B cell (primary cell): ENCODE measurements around the gene SYNJ1. TPM values are rescaled to one million over a fixed set of nuclear protein-coding genes. Genes with fewer than 3 reads are reported as not detected.

Experiments
- ATAC-seq: fragments of 200-7000 bp; cut with Tn5 transposase; one replicate; pipeline ENCODE4 v1.10.0; 2021; ENCODE audit warnings: low read depth, mild to moderate bottlenecking, moderate number of reproducible peaks, moderate library complexity
- CTCF ChIA-PET: fragments of 350-600 bp; sonication (Branson Sonifier 250); formaldehyde crosslinking; loops from one replicate; lab custom pipeline; 2021; ENCODE audit warnings: antibody characterized with exemption, inconsistent platforms; lab: Charles Lee
- POLR2A ChIA-PET: fragments of 350-600 bp; sonication (Branson Sonifier 250); formaldehyde crosslinking; loops from one replicate; lab custom pipeline; 2021; ENCODE audit warnings: antibody characterized with exemption; lab: Charles Lee
- DNase-seq: peaks from one replicate; pipeline ENCODE4 v3.0.0; 2013
- H2AFZ ChIP-seq: 2 replicates; pipeline ENCODE4 v1.6.1; 2012; ENCODE audit warnings: mild to moderate bottlenecking, low read depth, low read length; ENCODE audit not compliant: insufficient read depth, poor library complexity, severe bottlenecking
- H3K27ac ChIP-seq, 2 donors: 1 replicate in 1 of 2; 2 replicates in 1 of 2; pipeline ENCODE4 v1.5.1; 2012 to 2013; ENCODE audit warnings: low read length in 2 of 2, mild to moderate bottlenecking in 2 of 2, moderate library complexity in 1 of 2
- H3K27me3 ChIP-seq, 4 experiments: fragments of 200-600 bp in 1 of 4; sonication (generic) in 1 of 4; replicated peaks in 1 of 4; 1 replicate in 2 of 4; 2 replicates in 2 of 4; pipeline versions ENCODE4 v1.6.1 to v1.7.0; 2013 to 2016; ENCODE audit warnings: low read length in 3 of 4, mild to moderate bottlenecking in 2 of 4, mixed read lengths in 1 of 4, moderate library complexity in 1 of 4; ENCODE audit not compliant: insufficient read depth in 4 of 4, control insufficient read depth in 3 of 4; ENCODE audit errors: control extremely low read depth in 1 of 4
- H3K36me3 ChIP-seq, 2 experiments: replicated peaks in 1 of 2; 1 replicate in 1 of 2; 2 replicates in 1 of 2; pipeline versions ENCODE4 v1.6.1 to v1.7.1; 2013; ENCODE audit warnings: low read length in 1 of 2; ENCODE audit not compliant: insufficient read depth in 2 of 2, control insufficient read depth in 1 of 2; ENCODE audit errors: control extremely low read depth in 1 of 2, extremely low read depth in 1 of 2
- H3K4me1 ChIP-seq, 2 donors: fragments of 200-600 bp in 1 of 2; sonication (generic) in 1 of 2; 1 replicate in 1 of 2; 2 replicates in 1 of 2; pipeline versions ENCODE4 v1.5.1 to v1.6.1; 2013 to 2017; ENCODE audit warnings: low read length in 2 of 2; ENCODE audit not compliant: control insufficient read depth in 2 of 2, insufficient read depth in 2 of 2
- H3K4me2 ChIP-seq: replicated peaks from 2 replicates; pipeline ENCODE3; 2012; ENCODE audit warnings: mild to moderate bottlenecking, low read depth, low read length; ENCODE audit not compliant: poor library complexity, severe bottlenecking
- H3K4me3 ChIP-seq, 5 experiments: fragments of 200-600 bp in 1 of 5; sonication (generic) in 1 of 5; 1 replicate in 3 of 5; 2 replicates in 2 of 5; pipeline versions ENCODE4 v1.5.1 to v1.7.0; 2011 to 2016; ENCODE audit warnings: low read length in 4 of 5, mild to moderate bottlenecking in 4 of 5, low read depth in 2 of 5, control low read depth in 1 of 5, moderate library complexity in 1 of 5; ENCODE audit not compliant: insufficient read depth in 1 of 5; ENCODE audit errors: control extremely low read depth in 1 of 5, extremely low read depth in 1 of 5
- H3K79me2 ChIP-seq: fragments of 200-600 bp; sonication (generic); one replicate; pipeline ENCODE4 v1.6.0; 2016; ENCODE audit warnings: low read length; ENCODE audit not compliant: control insufficient read depth, insufficient read depth
- H3K9ac ChIP-seq: fragments of 200-600 bp; sonication (generic); 2 replicates; pipeline ENCODE4 v1.6.1; 2017; ENCODE audit warnings: mild to moderate bottlenecking, low read length, moderate library complexity
- H3K9me3 ChIP-seq, 3 donors: one replicate each; pipeline versions ENCODE4 v1.6.1 to v1.7.1; 2013; ENCODE audit warnings: low read length in 2 of 3; ENCODE audit not compliant: control insufficient read depth in 2 of 3, insufficient read depth in 1 of 3; ENCODE audit errors: control extremely low read depth in 1 of 3
- H4K20me1 ChIP-seq: 2 replicates; pipeline ENCODE4 v1.6.0; 2012; ENCODE audit warnings: mild to moderate bottlenecking, low read length; ENCODE audit not compliant: insufficient read depth, control insufficient read depth, poor library complexity, severe bottlenecking
- H3K27ac Mint-ChIP-seq: one replicate; pipeline ENCODE4 v1.8.0; 2021; ENCODE audit warnings: mixed read lengths
- H3K27me3 Mint-ChIP-seq: one replicate; pipeline ENCODE4 v1.8.0; 2021; ENCODE audit warnings: mixed read lengths
- H3K4me1 Mint-ChIP-seq: one replicate; pipeline ENCODE4 v1.8.0; 2021; ENCODE audit warnings: mixed read lengths
- H3K4me3 Mint-ChIP-seq: one replicate; pipeline ENCODE4 v1.8.0; 2021; ENCODE audit warnings: mixed read lengths
- H3K9me3 Mint-ChIP-seq: one replicate; pipeline ENCODE4 v1.8.0; 2022; ENCODE audit warnings: mixed read lengths; ENCODE audit not compliant: insufficient read depth
- CTCF ChIP-seq: fragments of 200-600 bp; IDR thresholded peaks from one replicate; pipeline ENCODE4 v1.8.0; 2022; ENCODE audit warnings: antibody characterized with exemption, mild to moderate bottlenecking
- EZH2 ChIP-seq: IDR thresholded peaks from 2 replicates; pipeline ENCODE4 v1.6.1; 2012; ENCODE audit warnings: borderline replicate concordance, low read depth, mild to moderate bottlenecking, moderate library complexity, low read length; ENCODE audit not compliant: insufficient read depth, poor library complexity, severe bottlenecking
- WGBS: methylation state at CpG from one replicate; pipeline ENCODE4 v1.1.5; 2013; ENCODE audit warnings: missing lambda C conversion rate; ENCODE audit not compliant: insufficient coverage; 5-methylcytosine and 5-hydroxymethylcytosine counted together
- intact Hi-C: fragments of 100-400 bp; cut with micrococcal nuclease; formaldehyde crosslinking; loops from one replicate; pipeline ENCODE4 v1.10.0; 2022
- polyA plus RNA-seq: library from polyadenylated mRNA; depleted of rRNA; stranded (reverse); fragments of >200 nt; gene quantifications from 2 replicates; pipeline ENCODE4 v1.2.3, GENCODE V29; 2012
- total RNA-seq, 2 donors: library from RNA; stranded (reverse); fragments of 120-200 nt in 1 of 2; gene quantifications; 1 replicate in 1 of 2; 2 replicates in 1 of 2; pipeline versions ENCODE4 v1.2.3 to v1.2.4, GENCODE V29; 2013 to 2022

SYNJ1 gene
- total and polyA plus RNA-seq, 2 donors (not counting 1 experiment from before 2014, with no cell fraction given): 2.2 to 9.4 TPM

DNA sequence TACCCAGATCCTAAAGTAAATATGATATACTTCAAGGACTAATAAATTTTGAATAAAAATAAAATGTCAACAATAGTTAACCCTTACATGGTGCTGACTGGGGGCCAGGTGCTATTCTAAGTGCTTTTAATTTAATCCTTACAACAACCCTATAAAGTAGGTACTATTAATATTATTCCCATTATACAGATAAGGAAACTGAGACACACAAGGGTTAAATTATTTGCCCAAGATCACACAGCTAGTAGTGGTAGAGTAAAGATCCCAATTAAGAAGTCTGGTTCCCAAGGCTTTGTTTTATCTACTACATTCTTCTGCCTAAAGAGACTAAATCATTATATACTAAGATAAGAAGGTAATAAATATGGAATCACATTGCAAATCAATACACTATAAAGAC, 34.2 kb downstream of the SYNJ1 start:
- no peaks in the 10 kb centered on the region for H3K79me2 ChIP-seq
- no peak overlapping the region for H3K4me3 ChIP-seq
- TF ChIP-seq CTCF: no peak
- Mint-ChIP-seq H3K27ac (no peak overlapping the region), H3K27me3 (no peaks in the 10 kb centered on the region), H3K9me3 (no peaks in the 10 kb centered on the region), H3K4me3 (no peak overlapping the region), H3K4me1 (no peaks in the 10 kb centered on the region)
- intact Hi-C loops: no loop called here
- no peaks in the 10 kb centered on the region for H3K9me3 ChIP-seq
- POLR2A ChIA-PET: no interaction called here
- H3K27ac ChIP-seq: no peak overlapping the region
- CTCF ChIA-PET: interaction anchor here (2.4 kb wide), 1 partner anchor 133 kb away, joined by 12 read pairs; no protein-coding TSS in a partner anchor
- no peak overlapping the region for H2AFZ ChIP-seq
- ATAC-seq (no peak), DNase-seq (no peak)
- H3K27me3 ChIP-seq: no peaks in the 10 kb centered on the region
- no peak overlapping the region for H3K9ac ChIP-seq
- H3K36me3 ChIP-seq: no peaks in the 10 kb centered on the region
- H4K20me1 ChIP-seq: no peaks in the 10 kb centered on the region
- no peak overlapping the region for H3K4me2 ChIP-seq
- no peaks in the 10 kb centered on the region for H3K4me1 ChIP-seq

DNA sequence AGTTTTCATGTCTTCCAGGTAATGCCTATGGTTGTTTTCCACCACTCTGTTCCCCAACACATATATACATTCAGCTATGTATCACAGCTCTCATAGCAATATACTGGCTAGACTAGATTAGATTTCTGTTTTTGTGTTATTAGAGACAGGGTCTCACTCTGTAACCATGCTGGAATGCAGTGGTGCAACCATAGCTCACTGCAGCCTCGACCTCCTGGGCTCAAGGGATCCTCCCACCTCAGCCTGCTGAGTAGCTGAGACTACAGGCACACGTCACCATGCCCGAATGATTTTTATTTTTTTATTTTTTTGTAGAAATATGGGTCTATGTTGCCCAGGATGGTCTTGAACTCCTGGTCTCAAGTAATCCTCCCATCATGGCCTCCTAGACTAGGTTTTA, 37.7 kb downstream of the SYNJ1 start:
- DNase-seq (no peak), ATAC-seq (no peak)
- Histone ChIP-seq H3K4me1 (no peaks in the 10 kb centered on the region), H3K36me3 (peaks cover 0 to 4% of the 10 kb centered on the region in 2 experiments), H3K9me3 (no peaks in the 10 kb centered on the region), H3K4me3 (no peak overlapping the region), H3K9ac (no peak overlapping the region), H2AFZ (no peak overlapping the region), H4K20me1 (no peaks in the 10 kb centered on the region), H3K79me2 (no peaks in the 10 kb centered on the region), H3K4me2 (no peak overlapping the region), H3K27me3 (no peaks in the 10 kb centered on the region), H3K27ac (no peak overlapping the region)
- ChIA-PET POLR2A (no interaction called here), CTCF (interaction anchor here (0.6 kb wide), 1 partner anchor 49 kb away, joined by 3 read pairs; no protein-coding TSS in a partner anchor)
- intact Hi-C loops: no loop called here
- 100% methylated on average over 1 of the region's 3 CpGs for WGBS
- Mint-ChIP-seq H3K9me3 (no peaks in the 10 kb centered on the region), H3K4me3 (no peak overlapping the region), H3K4me1 (no peaks in the 10 kb centered on the region), H3K27me3 (no peaks in the 10 kb centered on the region), H3K27ac (no peak overlapping the region)
- no peak for TF ChIP-seq EZH2
- TF ChIP-seq CTCF: no peak
